AG04450 (cell line): ENCODE measurements around the gene LEMD1. TPM values are rescaled to one million over a fixed set of nuclear protein-coding genes. Genes with fewer than 3 reads are reported as not detected.
A peak's percentile ranks its signal among the peaks of the same experiment; 100 is the strongest.
"Not testable (repeated sequence)": the region's sequence is repeated elsewhere in the genome, so short reads cannot be mapped to it uniquely, and the experiment has no call there.

ENCODE experiments used
- CTCF ChIA-PET: fragments of 300-600, 350-600 bp; formaldehyde crosslinking; extraction: SDS; loops from one replicate; lab custom pipeline; 2022; ENCODE audit warnings: antibody characterized with exemption, inconsistent platforms; lab: Charles Lee
- POLR2A ChIA-PET: fragments of 350-600 bp; formaldehyde crosslinking; extraction: SDS; loops from one replicate; lab custom pipeline; 2021; ENCODE audit warnings: antibody characterized with exemption, inconsistent platforms; lab: Yijun Ruan, JAX
- DNase-seq: peaks from one replicate; pipeline ENCODE4 v3.0.0-alpha.2; 2011; ENCODE audit warnings: low read depth, low spot score
- H3K27ac ChIP-seq: one replicate; pipeline ENCODE4 v1.5.1; 2012; ENCODE audit warnings: low read depth, low read length, control low read depth
- H3K27me3 ChIP-seq: one replicate; pipeline ENCODE4 v1.6.0; 2012; ENCODE audit warnings: low read length; ENCODE audit not compliant: control insufficient read depth, insufficient read depth
- H3K4me3 ChIP-seq: 2 replicates; pipeline ENCODE4 v1.5.1; 2011; ENCODE audit warnings: mild to moderate bottlenecking, low read depth, low read length, control low read depth
- H3K9me3 ChIP-seq: 2 replicates; pipeline ENCODE4 v1.5.1; 2012; ENCODE audit warnings: low read length; ENCODE audit not compliant: control insufficient read depth, insufficient read depth
- CTCF ChIP-seq: IDR thresholded peaks from 2 replicates; pipeline ENCODE4 v1.5.1; 2011; ENCODE audit warnings: low read depth, low read length, control low read depth, inconsistent platforms
- polyA plus RNA-seq: library from polyadenylated mRNA; depleted of rRNA; stranded (reverse); fragments of >200 nt; gene quantifications from 2 replicates; pipeline ENCODE4 v1.2.3, GENCODE V29; 2011

LEMD1 gene
- polyA plus RNA-seq, 1 experiment = not detected

DNA sequence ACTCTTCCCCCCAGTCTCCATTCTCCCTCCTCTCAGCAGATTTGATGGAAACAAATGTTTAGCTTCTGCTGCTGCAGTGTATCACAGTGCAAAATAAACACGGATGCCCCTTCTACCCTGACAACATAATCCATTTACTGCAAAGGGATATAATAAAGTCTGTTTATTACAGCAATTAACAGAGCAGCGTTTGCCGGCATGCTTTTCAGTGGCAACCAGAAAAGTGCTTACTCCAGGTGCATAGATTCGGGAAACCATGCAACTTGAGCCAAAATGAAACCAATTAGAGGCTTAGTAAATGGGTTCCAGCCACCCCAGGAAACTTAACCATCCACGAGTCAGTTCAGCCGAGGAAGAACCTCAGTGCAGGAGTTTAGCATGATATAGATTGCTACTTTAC lies 12.9 kb upstream of the LEMD1 start:
- no peak for TF ChIP-seq CTCF
- CTCF ChIA-PET = interaction anchor here (1.0 kb wide), 1 partner anchor 81 kb away, joined by 5 read pairs; no protein-coding TSS in a partner anchor

DNA sequence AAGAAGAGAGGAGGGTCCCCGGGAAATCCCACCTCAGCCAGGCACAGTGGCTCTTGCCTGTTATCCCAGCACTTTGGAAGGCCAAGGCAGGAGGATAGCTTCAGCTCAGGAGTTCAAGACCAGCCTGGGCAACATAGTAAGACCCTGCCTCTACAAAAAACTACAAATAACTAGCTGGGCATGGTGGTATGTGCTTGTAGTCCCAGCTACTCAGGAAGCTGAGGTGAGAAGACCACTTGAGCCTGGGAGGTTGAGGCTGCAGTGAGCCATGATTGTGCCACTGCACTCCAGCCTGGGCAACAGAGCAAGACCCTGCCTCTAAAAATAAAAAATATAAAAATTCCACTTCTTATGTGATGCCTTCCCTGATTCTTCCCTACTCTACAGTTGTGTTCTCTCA lies 10.8 kb upstream of the LEMD1 start:
- POLR2A ChIA-PET, H3K9me3 ChIP-seq, H3K4me3 ChIP-seq, DNase-seq, H3K27ac ChIP-seq: not testable (repeated sequence)
- peaks cover 33% of the 10 kb centered on the region for H3K27me3 ChIP-seq
- CTCF ChIA-PET = interaction anchor here (0.6 kb wide), 1 partner anchor 12 kb away, joined by 5 read pairs; no protein-coding TSS in a partner anchor

More for the DNA sequence above, 12.9 kb upstream of the LEMD1 start:
- Histone ChIP-seq H3K9me3 (no peaks in the 10 kb centered on the region), H3K27ac (no peak overlapping the region), H3K27me3 (peaks cover 31% of the 10 kb centered on the region), H3K4me3 (no peak overlapping the region)
- no peak for DNase-seq
- POLR2A ChIA-PET = no interaction called here

DNA sequence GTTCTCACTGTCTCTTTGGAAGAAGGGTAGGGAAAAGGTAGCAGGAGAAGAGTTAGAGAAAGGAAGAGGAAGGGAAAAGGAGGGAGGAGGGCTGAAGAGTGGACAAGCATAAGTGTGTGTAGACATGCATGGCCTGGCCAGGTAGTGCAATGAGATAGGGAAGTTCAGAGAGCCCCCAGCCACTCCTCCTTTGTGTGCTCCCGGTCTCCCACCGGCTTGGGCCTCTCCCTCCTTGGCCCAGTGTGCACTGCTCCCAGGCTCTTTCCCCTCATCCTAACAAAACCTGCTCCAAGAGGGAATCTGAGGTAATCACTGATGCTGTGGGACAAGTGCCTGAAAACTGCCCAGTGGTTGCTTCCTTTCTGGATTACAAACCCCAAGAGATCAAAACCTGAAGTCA lies 10.3 kb upstream of the LEMD1 start:
- Histone ChIP-seq H3K4me3 (no peak overlapping the region), H3K27me3 (peaks cover 36% of the 10 kb centered on the region), H3K9me3 (no peaks in the 10 kb centered on the region), H3K27ac (no peak overlapping the region)
- ChIA-PET POLR2A (no interaction called here), CTCF (interaction anchor here (0.6 to 3.0 kb wide), 4 partner anchors 11 to 78 kb away, joined by 3 to 43 read pairs (median 16); partner anchors contain the start of gene LEMD1)
- TF ChIP-seq CTCF = no peak
- DNase-seq = no peak

- no peak for DNase-seq
- ChIA-PET POLR2A (no interaction called here), CTCF (interaction anchor here (0.6 to 3.0 kb wide), 41 partner anchors 9 to 516 kb away, joined by 3 to 43 read pairs (median 5); partner anchors contain the start of genes BLACAT1, KLHDC8A and LEMD1)
- no peak overlapping the region for H3K27ac ChIP-seq
- peaks cover 39% of the 10 kb centered on the region for H3K27me3 ChIP-seq
- peak; percentile 98 for TF ChIP-seq CTCF
- peak overlapping the region; percentile 66 for H3K4me3 ChIP-seq
- H3K9me3 ChIP-seq = no peaks in the 10 kb centered on the region
These were observed 8.9 kb upstream of the LEMD1 start for GRCh38 chr1:205430696-205431305.

DNA sequence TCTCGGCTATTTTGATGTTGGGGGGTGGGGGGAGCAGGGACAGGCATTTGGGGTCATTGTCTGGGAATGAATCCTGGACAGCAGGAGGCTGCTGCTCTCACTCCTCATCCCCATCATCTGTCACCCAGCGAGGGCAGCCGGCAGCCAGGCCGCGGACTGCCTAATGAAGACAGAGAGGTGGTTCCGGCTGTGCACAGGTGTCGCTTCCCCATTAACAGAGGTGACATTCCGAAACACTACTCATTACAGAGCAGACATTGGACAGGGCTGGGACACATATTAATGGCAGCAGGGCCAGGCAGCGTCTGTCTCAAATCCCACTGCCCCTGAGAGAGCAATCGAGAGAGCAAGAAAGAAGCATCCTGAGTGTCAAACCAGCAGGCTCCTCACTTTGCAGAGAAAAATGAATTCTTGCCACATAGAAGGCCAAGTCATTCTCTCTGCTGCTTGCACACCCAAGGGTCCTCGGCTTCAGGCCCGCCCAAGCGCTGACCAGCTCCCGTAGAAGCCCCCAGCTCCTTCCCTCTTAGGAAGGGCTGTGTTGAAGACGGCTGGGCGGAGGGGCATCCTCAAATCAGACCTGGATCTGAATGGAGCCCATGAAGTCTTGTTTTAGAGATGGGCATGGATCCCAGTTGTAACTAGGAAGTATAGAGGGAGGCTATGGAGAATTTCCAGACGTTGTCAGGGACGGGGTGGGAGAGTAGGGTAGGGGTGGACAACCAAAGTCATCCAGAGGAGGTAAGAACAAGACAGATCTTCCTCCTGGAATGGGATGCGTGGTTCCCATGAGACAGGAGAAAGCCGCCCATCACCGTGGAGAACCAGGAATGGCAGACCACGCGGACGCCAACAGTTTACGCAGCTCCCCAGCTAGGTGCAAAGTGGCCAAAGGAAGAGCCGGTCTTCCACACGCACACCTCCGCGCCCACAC lies 8.2 kb upstream of the LEMD1 start:
- DNase-seq = no peak
- H3K4me3 ChIP-seq = peak overlapping the region; percentile 66
- no peak overlapping the region for H3K27ac ChIP-seq
- no peak for TF ChIP-seq CTCF
- peaks cover 37% of the 10 kb centered on the region for H3K27me3 ChIP-seq
- ChIA-PET CTCF (interaction anchor here (0.6 to 3.0 kb wide), 42 partner anchors 9 to 340 kb away, joined by 3 to 43 read pairs (median 5); partner anchors contain the start of genes BLACAT1, KLHDC8A and LEMD1), POLR2A (no interaction called here)
- H3K9me3 ChIP-seq = no peaks in the 10 kb centered on the region
